H1 (cell line): ENCODE results near the gene ANP32B. TPM values are rescaled to one million over a fixed set of nuclear protein-coding genes. Genes with fewer than 3 reads are reported as not detected.

ENCODE experiments used
- CTCF ChIA-PET: fragments of 300-600 bp; sonication (Branson Sonifier 250); formaldehyde crosslinking; loops from one replicate; lab custom pipeline; 2021; ENCODE audit not compliant: partially characterized antibody; lab: Charles Lee
- POLR2A ChIA-PET: fragments of 300-600 bp; sonication (Branson Sonifier 250); formaldehyde crosslinking; loops from one replicate; lab custom pipeline; 2021; ENCODE audit warnings: inconsistent platforms; ENCODE audit not compliant: partially characterized antibody; lab: Charles Lee
- DNase-seq, 2 experiments: peaks; one replicate each; pipeline versions ENCODE4 v3.0.0 to v3.0.0-alpha.2; 2010 to 2022; ENCODE audit warnings: low spot score in 2 of 2, low read depth in 1 of 2, mixed read lengths in 1 of 2
- FAIRE-seq: peaks from 2 replicates; lab custom pipeline; 2011; peaks lifted over from hg19 to GRCh38; lab: Jason Lieb, UNC
- H2AFZ ChIP-seq: 2 replicates; pipeline ENCODE4 v1.8.1; 2012; ENCODE audit warnings: low read length, inconsistent platforms
- H2AK5ac ChIP-seq: 2 replicates; pipeline ENCODE4 v1.6.1; 2013; ENCODE audit warnings: low read depth, low read length
- H2BK120ac ChIP-seq: replicated peaks from 2 replicates; pipeline ENCODE3; 2013; ENCODE audit warnings: low read depth, low read length, inconsistent platforms
- H2BK12ac ChIP-seq: 2 replicates; pipeline ENCODE4 v1.6.1; 2013; ENCODE audit warnings: low read depth, low read length
- H2BK15ac ChIP-seq: 2 replicates; pipeline ENCODE4 v1.6.1; 2013; ENCODE audit warnings: low read length
- H2BK20ac ChIP-seq: 2 replicates; pipeline ENCODE4 v1.6.1; 2013; ENCODE audit warnings: low read length
- H2BK5ac ChIP-seq: 2 replicates; pipeline ENCODE4 v1.6.1; 2013; ENCODE audit warnings: low read depth, low read length
- H3K14ac ChIP-seq: 2 replicates; pipeline ENCODE4 v1.6.1; 2013; ENCODE audit warnings: inconsistent platforms; ENCODE audit not compliant: insufficient read length
- H3K18ac ChIP-seq: 2 replicates; pipeline ENCODE4 v1.6.1; 2013; ENCODE audit warnings: low read length; ENCODE audit errors: extremely low read depth
- H3K23ac ChIP-seq: 2 replicates; pipeline ENCODE4 v1.6.1; 2013; ENCODE audit warnings: inconsistent platforms; ENCODE audit not compliant: insufficient read length
- H3K23me2 ChIP-seq: 2 replicates; pipeline ENCODE4 v1.6.1; 2013; ENCODE audit warnings: low read depth, low read length
- H3K27ac ChIP-seq: 2 replicates; pipeline ENCODE4 v1.6.1; 2011; ENCODE audit warnings: low read depth, low read length, inconsistent platforms
- H3K27me3 ChIP-seq, 4 experiments: replicated peaks in 1 of 4; 1 replicate in 1 of 4; 2 replicates in 3 of 4; pipeline versions ENCODE4 v1.6.1 to v1.8.1; 2011 to 2013; ENCODE audit warnings: low read length in 3 of 4, mild to moderate bottlenecking in 3 of 4, inconsistent platforms in 2 of 4, mixed read lengths in 2 of 4, moderate library complexity in 1 of 4; ENCODE audit not compliant: control insufficient read depth in 3 of 4, insufficient read depth in 3 of 4; ENCODE audit errors: extremely low read depth in 1 of 4
- H3K36me3 ChIP-seq, 4 experiments: 2 replicates each; pipeline versions ENCODE4 v1.6.1 to v1.8.1; 2011 to 2013; ENCODE audit warnings: mild to moderate bottlenecking in 4 of 4, low read length in 3 of 4, moderate library complexity in 2 of 4, control low read depth in 1 of 4, inconsistent platforms in 1 of 4; ENCODE audit not compliant: insufficient read depth in 4 of 4, control insufficient read depth in 2 of 4
- H3K4ac ChIP-seq: replicated peaks from 2 replicates; pipeline ENCODE3; 2013; ENCODE audit warnings: low read length, low read depth, mixed read lengths, inconsistent platforms; ENCODE audit not compliant: insufficient read length
- H3K4me1 ChIP-seq, 4 experiments: replicated peaks in 1 of 4; 1 replicate in 1 of 4; 2 replicates in 3 of 4; pipeline versions ENCODE4 v1.6.1 to v1.8.1; 2011 to 2013; ENCODE audit warnings: low read length in 3 of 4, inconsistent platforms in 2 of 4, mixed read lengths in 1 of 4; ENCODE audit not compliant: insufficient read depth in 4 of 4, control insufficient read depth in 3 of 4
- H3K4me2 ChIP-seq, 2 experiments: 2 replicates each; pipeline versions ENCODE4 v1.6.1 to v1.8.1; 2011 to 2013; ENCODE audit warnings: low read depth in 2 of 2, low read length in 2 of 2, control low read depth in 1 of 2, inconsistent platforms in 1 of 2, mild to moderate bottlenecking in 1 of 2; ENCODE audit not compliant: insufficient read depth in 1 of 2
- H3K4me3 ChIP-seq, 4 experiments: fragments of 200-600, 300-600 bp in 1 of 4; sonication (generic), shearing (Covaris generic), sonication (Bioruptor Twin) in 1 of 4; 2 replicates each; pipeline versions ENCODE4 v1.5.1 to v1.8.1; 2011 to 2016; ENCODE audit warnings: low read length in 4 of 4, low read depth in 3 of 4, control low read depth in 2 of 4, inconsistent platforms in 2 of 4, mild to moderate bottlenecking in 2 of 4, mixed read lengths in 1 of 4, moderate library complexity in 1 of 4; ENCODE audit not compliant: insufficient read depth in 2 of 4; ENCODE audit errors: extremely low read depth in 1 of 4
- H3K56ac ChIP-seq: replicated peaks from 2 replicates; pipeline ENCODE3; 2013; ENCODE audit warnings: low read depth, mild to moderate bottlenecking, mixed read lengths, low read length, inconsistent platforms; ENCODE audit not compliant: insufficient read length
- H3K79me1 ChIP-seq: 2 replicates; pipeline ENCODE4 v1.6.1; 2013; ENCODE audit warnings: low read depth, low read length, control low read depth
- H3K79me2 ChIP-seq, 2 experiments: 2 replicates each; pipeline versions ENCODE4 v1.6.1 to v1.8.1; 2012 to 2013; ENCODE audit warnings: low read length in 2 of 2, mild to moderate bottlenecking in 2 of 2, inconsistent platforms in 1 of 2; ENCODE audit not compliant: insufficient read depth in 2 of 2, control insufficient read depth in 1 of 2
- H3K9ac ChIP-seq, 4 experiments: replicated peaks in 1 of 4; 1 replicate in 1 of 4; 2 replicates in 3 of 4; pipeline versions ENCODE4 v1.6.1 to v1.8.1; 2011 to 2013; ENCODE audit warnings: low read depth in 3 of 4, low read length in 3 of 4, control low read depth in 2 of 4, mild to moderate bottlenecking in 2 of 4, moderate library complexity in 2 of 4, inconsistent platforms in 1 of 4; ENCODE audit errors: extremely low read depth in 1 of 4
- H3K9me3 ChIP-seq, 2 experiments: 2 replicates each; pipeline versions ENCODE4 v1.6.1 to v1.8.1; 2012 to 2013; ENCODE audit warnings: mild to moderate bottlenecking in 2 of 2, moderate library complexity in 2 of 2, control low read depth in 1 of 2, inconsistent platforms in 1 of 2, low read depth in 1 of 2, low read length in 1 of 2, mixed read lengths in 1 of 2; ENCODE audit not compliant: insufficient read depth in 2 of 2
- H4K20me1 ChIP-seq, 2 experiments: replicated peaks in 1 of 2; 2 replicates each; pipeline versions ENCODE3 to v1.8.1; 2011 to 2013; ENCODE audit warnings: inconsistent platforms in 2 of 2, low read length in 2 of 2, mild to moderate bottlenecking in 1 of 2; ENCODE audit not compliant: insufficient read depth in 2 of 2, control insufficient read depth in 1 of 2
- H4K5ac ChIP-seq: 2 replicates; pipeline ENCODE4 v1.6.1; 2013; ENCODE audit warnings: low read length, low read depth, mixed read lengths, inconsistent platforms; ENCODE audit not compliant: insufficient read length
- H4K8ac ChIP-seq: 2 replicates; pipeline ENCODE4 v1.8.0; 2013; ENCODE audit warnings: mild to moderate bottlenecking, moderate library complexity, low read length, inconsistent platforms; ENCODE audit not compliant: insufficient read depth; ENCODE audit errors: extremely low read depth
- H4K91ac ChIP-seq: replicated peaks from 2 replicates; pipeline ENCODE3; 2013; ENCODE audit warnings: low read length, mixed read lengths, inconsistent platforms; ENCODE audit not compliant: insufficient read length
- BACH1 ChIP-seq: IDR thresholded peaks from 2 replicates; pipeline ENCODE4 v1.6.1; 2012; ENCODE audit warnings: low read length, improper control_type of control experiment
- BRCA1 ChIP-seq: IDR thresholded peaks from 2 replicates; pipeline ENCODE4 v1.6.1; 2012; ENCODE audit warnings: low read depth, low read length, improper control_type of control experiment
- CBX5 ChIP-seq: fragments of 300-800, 300-1000 bp; sonication (generic); IDR thresholded peaks from 2 replicates; pipeline ENCODE4 v1.7.1; 2016; ENCODE audit warnings: antibody characterized with exemption, low read length, low read depth
- EGR1 ChIP-seq: IDR thresholded peaks from 2 replicates; pipeline ENCODE4 v1.6.1; 2011; ENCODE audit warnings: low read depth, low read length, borderline replicate concordance
- HDAC2 ChIP-seq, 2 experiments: fragments of 300-600 bp in 1 of 2; sonication (generic) in 1 of 2; IDR thresholded peaks; 2 replicates each; pipeline ENCODE4 v1.6.1; 2011 to 2012; ENCODE audit warnings: low read depth in 2 of 2, low read length in 2 of 2, mild to moderate bottlenecking in 2 of 2, moderate library complexity in 2 of 2, borderline replicate concordance in 1 of 2, inconsistent platforms in 1 of 2
- KDM1A ChIP-seq: fragments of 200-600, 300-600 bp; sonication (generic); IDR thresholded peaks from 2 replicates; pipeline ENCODE4 v1.7.1; 2016; ENCODE audit warnings: mild to moderate bottlenecking, low read length, borderline replicate concordance
- POLR2A ChIP-seq, 2 experiments: IDR thresholded peaks; 1 replicate in 1 of 2; 2 replicates in 1 of 2; pipeline ENCODE4 v1.6.1; 2011; ENCODE audit warnings: low read depth in 2 of 2, low read length in 2 of 2, mild to moderate bottlenecking in 2 of 2; ENCODE audit errors: control extremely low read depth in 1 of 2
- POU5F1 ChIP-seq: IDR thresholded peaks from 2 replicates; pipeline ENCODE4 v1.6.1; 2011; ENCODE audit warnings: low read depth, mild to moderate bottlenecking, low read length, moderate library complexity
- SP1 ChIP-seq: IDR thresholded peaks from 2 replicates; pipeline ENCODE4 v1.6.1; 2011; ENCODE audit warnings: low read depth, low read length
- SP4 ChIP-seq: IDR thresholded peaks from 2 replicates; pipeline ENCODE4 v1.6.1; 2012; ENCODE audit warnings: low read length, inconsistent platforms
- TAF1 ChIP-seq: IDR thresholded peaks from 2 replicates; pipeline ENCODE4 v1.6.1; 2011; ENCODE audit warnings: mild to moderate bottlenecking, low read depth, low read length
- TCF12 ChIP-seq: IDR thresholded peaks from 2 replicates; pipeline ENCODE4 v1.6.1; 2011; ENCODE audit warnings: low read depth, mild to moderate bottlenecking, low read length
- WGBS, 2 experiments: shearing (Covaris generic) in 1 of 2; methylation state at CpG; one replicate each; pipeline versions ENCODE4 v1.1.6 to v1.1.7; 2013 to 2015; ENCODE audit warnings: low lambda C conversion rate in 2 of 2, mixed read lengths in 2 of 2, inconsistent platforms in 1 of 2, low coverage in 1 of 2, missing lambda C conversion rate in 1 of 2; ENCODE audit not compliant: insufficient replicate concordance in 2 of 2, insufficient coverage in 1 of 2, insufficient read length in 1 of 2; ENCODE audit errors: extremely low coverage in 1 of 2, missing lambda C conversion rate in 1 of 2; 5-methylcytosine and 5-hydroxymethylcytosine counted together
- polyA plus RNA-seq, 7 experiments: library from polyadenylated mRNA; depleted of rRNA in 3 of 7; stranded (reverse) in 5 of 7; unstranded in 2 of 7; fragments of >200 nt in 5 of 7; fragments of 200-250 nt in 2 of 7; gene quantifications; 1 replicate in 5 of 7; 2 replicates in 1 of 7; 4 replicates in 1 of 7; pipeline versions ENCODE4 v1.2.1 to v1.2.3, GENCODE V29; 2011 to 2013; ENCODE audit warnings: missing spikeins in 2 of 7, mixed read lengths in 2 of 7
- total RNA-seq: library from RNA; stranded (reverse); fragmentation: NEBNext Ultra II Directional; extraction: Animal tissue kit (Norgen Biotek cat#: 25700); gene quantifications from 2 replicates; pipeline ENCODE4 v1.2.1, GENCODE V29; 2021

The ANP32B gene
- total and polyA plus RNA-seq, 2 of the 8 experiments (the other 6 are each of a cell fraction or from before 2014, with no cell fraction given): 7.6 to 88.1 TPM

GRCh38 chr9:97984188-97985057, 1.3 kb downstream of the ANP32B start:
- peaks cover 6 to 43% of the 10 kb centered on the region in 2 experiments for H3K79me2 ChIP-seq
- H3K27me3 ChIP-seq: peaks cover 33 to 60% (median 51%) of the 10 kb centered on the region in 4 experiments
- no peak overlapping the region for H3K23ac ChIP-seq
- DNase-seq (peak in 1 of 2 experiments; percentile 68), FAIRE-seq (no peak)
- H3K4me1 ChIP-seq: peaks cover 0 to 7% (median 2%) of the 10 kb centered on the region in 4 experiments; a peak in 2 of 7 replicates
- H3K18ac ChIP-seq: peak overlapping the region; percentile 90
- no peaks in the 10 kb centered on the region for H3K36me3 ChIP-seq
- peak overlapping the region; percentile 55 to 94 for H3K4me2 ChIP-seq
- peak overlapping the region; percentile 52 to 95 (median 64) for H3K4me3 ChIP-seq
- H3K14ac ChIP-seq: no peak overlapping the region
- peak overlapping the region; percentile 39 to 97 (median 78); a peak in 6 of 7 replicates for H3K9ac ChIP-seq
- H2BK5ac ChIP-seq: no peak overlapping the region
- H4K8ac ChIP-seq: peak overlapping the region; percentile 99
- 2% methylated on average over 36 of the region's 116 CpGs; no CpG with 5 or more reads in 1 of the 2 experiments for WGBS, 2 experiments
- H4K5ac ChIP-seq: peak overlapping the region; percentile 85
- CTCF ChIA-PET: interaction anchor here (0.6 to 3.1 kb wide), 5 partner anchors 13 to 559 kb away, joined by 3 to 13 read pairs (median 4); no protein-coding TSS in a partner anchor
- peaks cover 12% of the 10 kb centered on the region; the same call in 1 of the 2 replicates for H3K23me2 ChIP-seq
- peak overlapping the region; percentile 64; the same call in 1 of the 2 replicates for H3K27ac ChIP-seq
- peak overlapping the region; percentile 94 for H3K4ac ChIP-seq
- POLR2A ChIA-PET: interaction anchor here (0.8 to 2.3 kb wide), 8 partner anchors 8 to 100 kb away, joined by 3 to 21 read pairs (median 5); partner anchors contain the start of genes NANS and TRMO
- peaks cover 0 to 5% of the 10 kb centered on the region in 2 experiments; a peak in 1 of 4 replicates for H3K9me3 ChIP-seq
- no peak overlapping the region for H2BK12ac ChIP-seq
- no peak overlapping the region for H2AFZ ChIP-seq
- H3K56ac ChIP-seq: peak overlapping the region; percentile 69
- H2AK5ac ChIP-seq: no peak overlapping the region
- H2BK120ac ChIP-seq: no peak overlapping the region
- H4K91ac ChIP-seq: peak overlapping the region; percentile 96
- H2BK20ac ChIP-seq: no peak overlapping the region
- H3K79me1 ChIP-seq: peaks cover 3% of the 10 kb centered on the region; the same call in 1 of the 2 replicates
- no peak overlapping the region for H2BK15ac ChIP-seq
- peaks cover 24 to 32% of the 10 kb centered on the region in 2 experiments for H4K20me1 ChIP-seq
- TF ChIP-seq TCF12 (no peak), KDM1A (no peak), BACH1 (peak; percentile 8), POU5F1 (no peak), SP4 (no peak), HDAC2 (IDR thresholded peaks at IDR 0.05; ENCODE audit: borderline replicate concordance in 1 of 2, low read depth in 2 of 2, low read length in 2 of 2) (0 out of 4 replicates have a peak, but pooled peaks of 1 of the 2 experiments have one; percentile 61), CBX5 (no peak), EGR1 (peak; percentile 59; the same call in 1 of the 2 replicates), POLR2A (IDR thresholded peaks at IDR 0.05; ENCODE audit: control extremely low read depth in 1 of 2, low read depth in 2 of 2, low read length in 2 of 2) (peak; percentile 36 to 72), BRCA1 (no peak), TAF1 (peak; percentile 31), SP1 (no peak)
